HUES64 (cell line): Measurements from ENCODE around the gene PI4KA.

Experiments used
- H3K27ac ChIP-seq: 2 replicates; pipeline ENCODE4 v1.7.0; 2013; ENCODE audit warnings: low read depth, low read length, inconsistent platforms
- H3K27me3 ChIP-seq: 2 replicates; pipeline ENCODE4 v1.6.1; 2013; ENCODE audit warnings: mild to moderate bottlenecking, low read length; ENCODE audit not compliant: insufficient read depth
- H3K36me3 ChIP-seq: 2 replicates; pipeline ENCODE4 v1.6.1; 2013; ENCODE audit warnings: mild to moderate bottlenecking, low read length; ENCODE audit not compliant: insufficient read depth
- H3K4me1 ChIP-seq: 2 replicates; pipeline ENCODE4 v1.6.1; 2013; ENCODE audit warnings: mild to moderate bottlenecking, low read length, moderate library complexity; ENCODE audit not compliant: insufficient read depth
- H3K4me3 ChIP-seq: 2 replicates; pipeline ENCODE4 v1.5.1; 2013; ENCODE audit warnings: mild to moderate bottlenecking, low read length, moderate library complexity
- H3K9ac ChIP-seq: 2 replicates; pipeline ENCODE4 v1.6.1; 2013; ENCODE audit warnings: mild to moderate bottlenecking, low read depth, low read length
- H3K9me3 ChIP-seq: 2 replicates; pipeline ENCODE4 v1.6.1; 2013; ENCODE audit warnings: low read depth, low read length; ENCODE audit not compliant: insufficient read depth
- WGBS: fragments of 150-250, 120-280 bp; methylation state at CpG from one replicate; pipeline ENCODE4 v1.1.7; 2013; ENCODE audit warnings: missing lambda C conversion rate; 5-methylcytosine and 5-hydroxymethylcytosine counted together

PI4KA gene

DNA sequence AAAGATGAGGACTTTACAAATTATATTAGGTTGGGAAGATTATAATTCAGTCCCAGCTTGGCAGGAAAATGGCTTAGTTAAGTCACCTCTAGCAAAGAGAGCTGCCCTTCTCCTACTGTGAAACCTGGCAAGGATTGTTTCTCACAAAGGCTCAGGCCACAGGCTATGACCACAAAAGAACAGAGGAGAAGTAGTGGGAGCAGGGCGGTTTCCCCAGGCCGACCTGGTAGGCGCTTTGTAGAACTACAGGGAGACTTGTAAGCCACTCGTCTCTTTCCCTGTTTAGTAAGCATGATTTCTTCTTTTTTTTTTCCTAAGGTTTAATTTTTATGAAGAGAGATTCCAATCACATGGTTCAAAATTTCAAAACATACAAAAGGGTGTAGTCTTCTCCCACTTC, 4.8 kb upstream of the PI4KA start:
- Histone ChIP-seq H3K4me1 (no peaks in the 10 kb centered on the region), H3K27ac (no peak overlapping the region), H3K4me3 (no peak overlapping the region), H3K9ac (no peak overlapping the region), H3K27me3 (no peaks in the 10 kb centered on the region), H3K9me3 (no peaks in the 10 kb centered on the region), H3K36me3 (no peaks in the 10 kb centered on the region)
- WGBS = 93% methylated on average over 4 of the region's 4 CpGs

DNA sequence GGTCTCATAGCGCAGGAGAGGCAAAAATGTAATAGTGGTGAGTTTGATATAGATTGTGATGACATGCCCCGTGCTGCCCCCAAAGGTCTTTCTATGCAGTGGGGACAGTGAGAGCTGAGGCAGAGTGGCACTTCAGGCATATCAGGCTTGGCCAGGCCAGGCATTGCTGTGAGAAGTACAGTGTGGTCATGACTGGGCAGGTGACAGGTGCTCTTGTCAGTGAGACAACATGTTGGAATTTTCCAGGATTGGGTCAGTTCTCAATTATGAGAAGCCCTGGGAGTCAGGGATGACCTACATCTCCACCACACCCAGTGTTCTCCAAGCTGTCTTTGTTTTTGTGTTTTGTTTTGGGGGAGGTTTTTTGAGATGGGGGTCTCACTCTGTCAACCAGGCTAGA, 3.9 kb upstream of the PI4KA start:
- Histone ChIP-seq H3K27me3 (no peaks in the 10 kb centered on the region), H3K4me1 (peaks cover under 1% of the 10 kb centered on the region; the same call in 1 of the 2 replicates), H3K27ac (no peak overlapping the region), H3K4me3 (no peak overlapping the region), H3K9ac (no peak overlapping the region), H3K9me3 (no peaks in the 10 kb centered on the region), H3K36me3 (no peaks in the 10 kb centered on the region)
- 87% methylated on average over 2 of the region's 2 CpGs for WGBS

DNA sequence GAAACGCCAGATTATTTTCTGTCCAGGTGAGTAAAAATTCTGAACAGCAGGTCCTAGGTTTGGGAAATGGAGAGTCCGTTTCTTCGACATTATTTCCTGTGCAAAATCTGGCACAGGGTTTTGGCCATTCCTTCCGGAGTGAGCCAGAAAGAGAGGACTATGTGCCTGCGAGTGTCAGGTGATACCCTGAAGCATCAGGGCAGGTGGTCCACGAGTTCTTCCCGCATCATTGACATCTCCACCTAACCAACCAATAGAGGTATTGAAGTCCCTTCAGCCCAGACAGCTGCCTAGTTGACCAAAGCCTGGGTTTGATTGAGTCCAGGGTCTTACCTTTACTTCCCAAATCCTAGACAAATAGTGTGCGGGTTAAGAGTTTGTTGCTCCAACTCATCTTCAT, 1.0 kb upstream of the PI4KA start:
- H3K4me1 ChIP-seq = peaks cover 6% of the 10 kb centered on the region
- no peaks in the 10 kb centered on the region for H3K27me3 ChIP-seq
- peak overlapping the region; percentile 79 for H3K9ac ChIP-seq
- H3K27ac ChIP-seq = no peak overlapping the region
- 66% methylated on average over 8 of the region's 8 CpGs for WGBS
- no peaks in the 10 kb centered on the region for H3K9me3 ChIP-seq
- H3K4me3 ChIP-seq = peak overlapping the region; percentile 82
- H3K36me3 ChIP-seq = no peaks in the 10 kb centered on the region

DNA sequence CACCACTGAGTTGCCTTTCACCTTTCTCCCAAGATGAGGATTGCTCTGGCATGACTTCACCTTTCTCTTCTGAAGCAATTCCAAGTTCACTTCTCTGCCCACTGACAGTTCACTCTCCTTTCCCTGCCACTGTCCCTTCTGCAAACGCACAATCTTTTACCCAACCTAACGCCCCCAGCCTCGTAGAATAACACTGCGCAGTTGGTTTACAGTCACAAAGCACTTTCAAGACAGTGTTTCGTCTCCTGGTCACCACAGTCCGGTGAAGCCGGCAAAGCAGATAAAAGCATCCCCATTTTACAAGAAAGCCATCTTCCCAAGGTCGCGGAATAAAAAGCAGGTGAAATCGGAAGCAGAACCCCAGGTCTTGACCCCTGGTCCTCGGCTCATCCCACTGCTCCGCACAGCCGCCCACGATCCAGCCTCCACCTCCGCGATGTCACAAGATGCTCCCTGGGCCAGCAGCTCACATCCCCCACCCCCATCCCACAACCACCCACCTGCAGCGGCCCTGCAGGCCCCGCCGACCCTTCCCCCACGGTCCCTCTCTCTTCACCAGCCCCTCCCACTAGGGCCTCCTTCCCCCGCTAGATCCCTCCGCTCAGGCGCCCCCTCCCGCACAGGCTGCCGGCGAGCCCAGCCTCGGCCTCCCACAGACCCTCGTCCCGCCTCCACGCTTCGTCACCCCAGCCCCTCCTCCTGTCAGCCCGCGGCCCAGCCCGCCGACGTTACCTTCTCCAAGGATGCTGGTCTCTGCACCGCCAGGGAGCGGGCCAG, 585 bp downstream of the PI4KA start:
- under 1% methylated on average over 38 of the region's 38 CpGs for WGBS
- Histone ChIP-seq H3K9me3 (no peaks in the 10 kb centered on the region), H3K27ac (peak overlapping the region; percentile 85; the same call in 1 of the 2 replicates), H3K27me3 (no peaks in the 10 kb centered on the region), H3K4me3 (peak overlapping the region; percentile 82), H3K4me1 (peaks cover 11% of the 10 kb centered on the region), H3K36me3 (no peaks in the 10 kb centered on the region), H3K9ac (peak overlapping the region; percentile 64)

DNA sequence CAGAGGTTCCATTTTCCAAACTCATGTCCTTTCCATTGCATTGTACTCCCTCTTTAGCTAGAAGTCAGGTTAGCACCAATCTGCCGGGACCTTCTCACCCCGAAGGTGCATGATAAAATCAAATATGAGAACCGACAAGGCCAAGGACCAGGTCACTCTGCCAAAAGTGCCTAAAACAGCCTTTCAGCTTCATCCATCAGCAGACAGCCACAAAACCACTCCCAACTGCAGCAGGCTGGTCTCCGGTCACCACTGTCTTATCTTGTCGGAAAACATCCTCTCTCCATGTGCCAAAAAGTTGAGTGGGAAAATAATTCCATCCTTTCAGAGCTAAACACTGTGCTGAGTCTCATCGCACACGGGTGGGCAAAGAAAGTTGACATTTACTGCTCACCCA, 1.4 kb downstream of the PI4KA start:
- Histone ChIP-seq H3K36me3 (no peaks in the 10 kb centered on the region), H3K4me3 (peak overlapping the region; percentile 82), H3K9ac (no peak overlapping the region), H3K4me1 (peaks cover 16% of the 10 kb centered on the region), H3K27me3 (no peaks in the 10 kb centered on the region), H3K9me3 (no peaks in the 10 kb centered on the region), H3K27ac (no peak overlapping the region)
- WGBS = 79% methylated on average over 7 of the region's 7 CpGs

DNA sequence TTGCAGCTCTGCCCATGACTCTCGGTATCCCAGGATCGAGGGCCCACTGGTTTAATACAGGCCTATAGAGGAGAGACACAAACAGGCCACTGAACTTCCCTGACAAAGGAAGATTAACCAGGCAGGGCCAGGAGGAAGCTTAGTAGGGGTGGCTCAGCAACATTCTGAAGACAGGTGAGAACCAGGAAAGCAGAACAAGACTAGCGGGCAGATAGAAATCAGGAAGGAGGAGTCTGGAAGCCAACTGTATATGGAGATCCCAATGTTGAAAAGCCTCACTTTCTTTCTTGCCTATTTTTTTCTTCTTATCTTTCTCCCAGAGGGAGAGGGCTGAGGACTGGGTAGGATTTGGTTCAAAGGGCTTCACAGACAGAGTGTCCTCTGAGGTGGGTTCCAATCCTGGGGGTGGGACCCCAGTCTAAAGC, 5.4 kb downstream of the PI4KA start:
- no peak overlapping the region for H3K27ac ChIP-seq
- no peaks in the 10 kb centered on the region for H3K36me3 ChIP-seq
- no peak overlapping the region for H3K4me3 ChIP-seq
- 88% methylated on average over 3 of the region's 3 CpGs for WGBS
- peaks cover 16% of the 10 kb centered on the region for H3K4me1 ChIP-seq
- H3K27me3 ChIP-seq = no peaks in the 10 kb centered on the region
- no peaks in the 10 kb centered on the region for H3K9me3 ChIP-seq
- H3K9ac ChIP-seq = no peak overlapping the region

DNA sequence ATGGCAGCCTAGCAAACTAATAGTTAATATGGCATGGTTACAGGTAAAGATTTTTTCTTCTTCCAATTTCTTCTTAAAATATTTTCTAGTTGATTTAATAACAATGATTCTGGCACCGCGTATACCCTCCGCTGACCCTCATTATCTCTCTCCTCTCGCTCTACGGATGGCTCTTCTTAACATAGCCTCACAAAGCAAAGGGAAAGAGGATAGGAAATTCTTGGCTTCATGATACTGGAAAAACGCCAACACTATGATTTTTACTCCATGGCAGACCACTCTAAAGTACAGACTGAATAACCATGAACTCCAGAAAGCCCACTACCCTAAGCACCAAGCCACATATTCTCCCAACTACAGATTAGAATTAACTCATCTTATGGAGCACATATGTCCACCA, 6.1 kb downstream of the PI4KA start:
- no peak overlapping the region for H3K9ac ChIP-seq
- no peak overlapping the region for H3K4me3 ChIP-seq
- H3K9me3 ChIP-seq = no peaks in the 10 kb centered on the region
- H3K36me3 ChIP-seq = no peaks in the 10 kb centered on the region
- WGBS = 91% methylated on average over 6 of the region's 6 CpGs
- peaks cover 15% of the 10 kb centered on the region for H3K4me1 ChIP-seq
- no peaks in the 10 kb centered on the region for H3K27me3 ChIP-seq
- H3K27ac ChIP-seq = no peak overlapping the region

DNA sequence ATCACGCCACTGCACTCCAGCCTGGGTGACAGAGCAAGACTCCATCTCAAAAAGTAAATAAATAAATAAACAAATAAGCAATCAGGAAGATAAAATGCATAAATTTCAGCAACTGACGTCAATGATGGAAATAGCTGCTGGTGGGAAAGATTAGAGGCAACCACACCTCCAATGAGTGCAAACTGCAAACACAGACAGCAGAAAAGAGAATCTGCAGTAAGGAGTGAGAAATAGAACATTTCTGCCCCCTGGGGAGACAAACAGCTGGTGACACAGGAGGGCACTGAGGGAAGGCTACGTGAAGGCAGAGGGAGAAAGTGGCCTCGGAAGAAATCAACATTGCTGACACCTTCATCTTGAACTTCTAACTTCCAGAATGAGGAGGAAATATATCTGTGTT, 6.5 kb downstream of the PI4KA start:
- 76% methylated on average over 3 of the region's 4 CpGs for WGBS
- Histone ChIP-seq H3K4me1 (peaks cover 11% of the 10 kb centered on the region), H3K36me3 (no peaks in the 10 kb centered on the region), H3K9ac (no peak overlapping the region), H3K27me3 (no peaks in the 10 kb centered on the region), H3K9me3 (no peaks in the 10 kb centered on the region), H3K4me3 (no peak overlapping the region), H3K27ac (no peak overlapping the region)

DNA sequence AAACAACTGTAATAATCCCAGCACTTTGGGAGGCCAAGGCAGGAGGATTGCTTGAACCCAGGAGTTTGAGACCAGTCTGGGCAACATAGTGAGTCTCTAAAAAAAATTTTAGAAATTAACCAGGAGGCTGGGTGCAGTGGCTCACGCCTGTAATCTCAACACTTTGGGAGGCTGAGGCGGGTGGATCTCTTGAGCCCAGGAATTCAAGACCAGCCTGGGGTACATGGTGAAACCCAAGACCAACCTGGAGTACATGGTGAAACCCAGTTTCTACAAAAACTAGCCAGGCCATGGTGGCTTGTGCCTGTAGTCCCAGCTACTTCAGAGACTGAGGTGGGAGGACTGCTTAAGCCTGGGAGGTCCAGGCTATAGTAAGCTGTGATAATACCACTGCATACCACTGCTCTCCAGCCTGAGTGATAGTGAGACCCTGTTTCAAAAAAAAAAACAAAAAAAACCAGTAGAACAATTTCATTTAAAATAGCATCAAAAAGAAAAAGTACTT, 11.2 kb downstream of the PI4KA start:
- H3K27ac ChIP-seq = no peak overlapping the region
- no peaks in the 10 kb centered on the region for H3K36me3 ChIP-seq
- H3K4me3 ChIP-seq = no peak overlapping the region
- H3K9ac ChIP-seq = no peak overlapping the region
- H3K9me3 ChIP-seq = no peaks in the 10 kb centered on the region
- WGBS = 93% methylated on average over 2 of the region's 2 CpGs
- peaks cover 5% of the 10 kb centered on the region for H3K4me1 ChIP-seq
- no peaks in the 10 kb centered on the region for H3K27me3 ChIP-seq

DNA sequence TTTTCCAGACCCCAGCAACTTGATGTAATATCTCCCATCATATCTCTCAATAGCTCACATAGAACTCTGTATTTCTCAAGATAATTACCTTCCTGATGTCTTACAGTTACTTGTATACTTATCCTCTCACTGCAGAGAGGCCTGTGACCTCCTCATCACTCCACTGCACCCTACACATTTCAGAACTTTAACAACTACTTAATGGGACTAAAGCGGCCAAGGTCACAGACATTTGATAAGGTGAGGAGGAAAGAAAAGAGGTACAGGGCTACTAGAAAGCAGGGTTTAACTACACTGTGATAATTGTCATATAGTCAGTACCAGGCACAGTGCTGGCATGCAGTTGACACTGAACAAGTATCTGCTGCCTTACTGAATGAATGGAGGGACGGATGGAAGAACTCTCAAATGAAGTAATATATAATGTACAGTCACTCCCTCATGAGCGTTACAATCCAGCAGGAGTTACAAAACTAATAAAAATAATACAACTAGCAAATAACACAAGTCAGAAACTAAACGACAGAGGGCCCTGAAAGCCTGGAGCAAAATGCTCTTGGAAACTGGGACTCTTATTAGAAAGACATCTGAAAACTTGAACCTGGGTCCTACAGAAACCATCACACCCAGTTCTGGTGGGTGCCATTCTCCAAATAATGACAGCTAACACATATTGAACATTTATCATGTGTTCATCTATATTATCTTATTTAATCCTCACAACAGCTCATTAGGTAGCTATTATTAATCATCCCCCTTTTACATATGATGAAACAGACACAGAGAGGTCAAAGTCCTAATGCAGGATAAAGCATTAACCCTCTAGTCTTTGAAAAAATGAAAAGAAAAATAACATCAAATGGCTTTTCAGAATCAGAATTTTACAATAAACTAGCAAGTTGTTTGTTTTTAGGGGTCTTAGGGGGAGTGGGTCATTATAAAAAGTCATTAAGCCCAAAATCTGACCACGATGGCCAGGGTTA, 14.3 kb downstream of the PI4KA start:
- H3K27me3 ChIP-seq = no peaks in the 10 kb centered on the region
- no peaks in the 10 kb centered on the region for H3K9me3 ChIP-seq
- no peaks in the 10 kb centered on the region for H3K36me3 ChIP-seq
- H3K27ac ChIP-seq = no peak overlapping the region
- 92% methylated on average over 4 of the region's 5 CpGs for WGBS
- peaks cover 20% of the 10 kb centered on the region for H3K4me1 ChIP-seq
- H3K4me3 ChIP-seq = no peak overlapping the region
- H3K9ac ChIP-seq = no peak overlapping the region

DNA sequence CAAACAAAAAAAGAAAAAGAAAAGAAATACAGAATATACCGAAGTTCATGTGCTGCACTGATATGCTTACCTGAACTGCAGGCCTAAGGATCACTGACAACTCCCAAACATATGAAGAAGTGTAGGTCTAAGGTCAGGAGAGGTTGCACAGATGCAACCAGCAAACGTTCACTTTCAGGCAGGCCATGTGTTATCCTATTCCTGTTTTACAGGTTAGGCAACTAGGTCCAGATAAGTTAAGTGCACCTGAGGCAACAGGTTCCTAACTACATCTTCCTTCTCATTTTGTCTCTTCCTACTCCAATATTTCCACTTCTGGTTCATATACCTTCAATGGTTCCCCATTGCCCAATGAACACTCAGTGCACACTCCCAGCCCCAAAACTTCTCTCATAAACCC, 15.1 kb downstream of the PI4KA start:
- no peak overlapping the region for H3K27ac ChIP-seq
- H3K4me1 ChIP-seq = peaks cover 20% of the 10 kb centered on the region
- no peaks in the 10 kb centered on the region for H3K36me3 ChIP-seq
- 84% methylated on average over 2 of the region's 2 CpGs for WGBS
- no peak overlapping the region for H3K4me3 ChIP-seq
- no peak overlapping the region for H3K9ac ChIP-seq
- no peaks in the 10 kb centered on the region for H3K9me3 ChIP-seq
- no peaks in the 10 kb centered on the region for H3K27me3 ChIP-seq
